Parathyroid adenoma (tissue), 2 donors: ENCODE results near the gene EFCAB6.

ENCODE experiments used
- H2AFZ ChIP-seq: fragments of 300-600 bp; sonication (generic); one replicate; pipeline ENCODE4 v1.7.0; 2017; ENCODE audit warnings: antibody characterized with exemption, mild to moderate bottlenecking
- H3K27ac ChIP-seq: fragments of 300-600 bp; sonication (generic); one replicate; pipeline ENCODE4 v1.7.0; 2017
- H3K27me3 ChIP-seq: fragments of 300-600 bp; sonication (generic); one replicate; pipeline ENCODE4 v1.7.0; 2017; ENCODE audit warnings: low read length; ENCODE audit not compliant: control insufficient read depth, insufficient read depth
- H3K36me3 ChIP-seq: fragments of 300-600 bp; sonication (generic); one replicate; pipeline ENCODE4 v1.7.0; 2017; ENCODE audit warnings: low read length; ENCODE audit not compliant: control insufficient read depth, insufficient read depth
- H3K4me1 ChIP-seq: fragments of 300-600 bp; sonication (generic); one replicate; pipeline ENCODE4 v1.7.0; 2017; ENCODE audit warnings: control low read depth
- H3K4me2 ChIP-seq: fragments of 300-600 bp; sonication (generic); one replicate; pipeline ENCODE4 v1.7.0; 2017; ENCODE audit warnings: low read length
- H3K4me3 ChIP-seq: fragments of 300-600 bp; sonication (generic); one replicate; pipeline ENCODE4 v1.7.0; 2017; ENCODE audit warnings: low read depth, low read length
- H3K79me2 ChIP-seq: fragments of 300-600 bp; sonication (generic); one replicate; pipeline ENCODE4 v1.7.0; 2017; ENCODE audit warnings: control low read depth
- H3K9ac ChIP-seq: fragments of 300-600 bp; sonication (generic); one replicate; pipeline ENCODE4 v1.7.0; 2017; ENCODE audit warnings: mild to moderate bottlenecking
- H3K9me3 ChIP-seq: fragments of 300-600 bp; sonication (generic); one replicate; pipeline ENCODE4 v1.7.0; 2017; ENCODE audit warnings: low read length; ENCODE audit not compliant: control insufficient read depth
- CTCF ChIP-seq: fragments of 300-600 bp; sonication (generic); IDR thresholded peaks from one replicate; pipeline ENCODE4 v1.7.0; 2017; ENCODE audit warnings: antibody characterized with exemption, mild to moderate bottlenecking
- donor health status: primary hyperparathyroidism.

The EFCAB6 gene

GRCh38 chr22:43782448-43782847, 29.7 kb downstream of the EFCAB6 start:
- Histone ChIP-seq H3K9me3 (no peaks in the 10 kb centered on the region), H3K27ac (no peak overlapping the region), H3K79me2 (no peaks in the 10 kb centered on the region), H3K4me1 (no peaks in the 10 kb centered on the region), H3K27me3 (no peaks in the 10 kb centered on the region), H3K36me3 (no peaks in the 10 kb centered on the region), H3K4me2 (no peak overlapping the region), H3K9ac (no peak overlapping the region), H3K4me3 (no peak overlapping the region), H2AFZ (no peak overlapping the region)
- TF ChIP-seq CTCF: no peak

- Histone ChIP-seq H3K27ac (no peak overlapping the region), H3K4me2 (no peak overlapping the region), H3K9ac (no peak overlapping the region), H3K9me3 (no peaks in the 10 kb centered on the region), H3K79me2 (no peaks in the 10 kb centered on the region), H3K4me1 (no peaks in the 10 kb centered on the region), H3K4me3 (no peak overlapping the region), H3K27me3 (no peaks in the 10 kb centered on the region), H3K36me3 (no peaks in the 10 kb centered on the region), H2AFZ (no peak overlapping the region)
- no peak for TF ChIP-seq CTCF
Observed at GRCh38 chr22:43777286-43777685, 34.8 kb downstream of the EFCAB6 start.

- TF ChIP-seq CTCF: no peak
- Histone ChIP-seq H3K27me3 (no peaks in the 10 kb centered on the region), H3K9ac (no peak overlapping the region), H3K36me3 (no peaks in the 10 kb centered on the region), H3K79me2 (no peaks in the 10 kb centered on the region), H3K4me1 (no peaks in the 10 kb centered on the region), H3K27ac (no peak overlapping the region), H3K4me2 (no peak overlapping the region), H3K9me3 (no peaks in the 10 kb centered on the region), H3K4me3 (no peak overlapping the region), H2AFZ (no peak overlapping the region)
Observed at GRCh38 chr22:43776081-43776670, 35.9 kb downstream of the EFCAB6 start.

GRCh38 chr22:43774318-43774915, 37.7 kb downstream of the EFCAB6 start:
- no peak overlapping the region for H3K27ac ChIP-seq
- H3K9ac ChIP-seq: no peak overlapping the region
- no peaks in the 10 kb centered on the region for H3K9me3 ChIP-seq
- H3K27me3 ChIP-seq: no peaks in the 10 kb centered on the region
- no peaks in the 10 kb centered on the region for H3K36me3 ChIP-seq
- H2AFZ ChIP-seq: no peak overlapping the region
- H3K4me1 ChIP-seq: no peaks in the 10 kb centered on the region
- TF ChIP-seq CTCF: no peak
- no peak overlapping the region for H3K4me2 ChIP-seq
- no peak overlapping the region for H3K4me3 ChIP-seq
- H3K79me2 ChIP-seq: no peaks in the 10 kb centered on the region

GRCh38 chr22:43772831-43773230, 39.3 kb downstream of the EFCAB6 start:
- H2AFZ ChIP-seq: no peak overlapping the region
- H3K36me3 ChIP-seq: no peaks in the 10 kb centered on the region
- no peaks in the 10 kb centered on the region for H3K9me3 ChIP-seq
- no peak overlapping the region for H3K4me2 ChIP-seq
- H3K27ac ChIP-seq: no peak overlapping the region
- no peak overlapping the region for H3K9ac ChIP-seq
- H3K27me3 ChIP-seq: no peaks in the 10 kb centered on the region
- no peaks in the 10 kb centered on the region for H3K79me2 ChIP-seq
- no peak for TF ChIP-seq CTCF
- no peaks in the 10 kb centered on the region for H3K4me1 ChIP-seq
- no peak overlapping the region for H3K4me3 ChIP-seq
